Hepatocyte (in vitro differentiated cells): ENCODE data around the gene IDUA. TPM values are rescaled to one million over a fixed set of nuclear protein-coding genes. Genes with fewer than 3 reads are reported as not detected.

Experiments used
- DNase-seq: peaks from one replicate; pipeline ENCODE4 v3.0.0-alpha.2; 2016; ENCODE audit warnings: low spot score
- H2AFZ ChIP-seq: fragments of 200-600 bp; sonication (generic); 2 replicates; pipeline ENCODE4 v1.6.0; 2016; ENCODE audit warnings: antibody characterized with exemption, mild to moderate bottlenecking
- H3K27ac ChIP-seq: fragments of 200-600 bp; sonication (generic); 2 replicates; pipeline ENCODE4 v1.5.1; 2016; ENCODE audit warnings: mild to moderate bottlenecking
- H3K27me3 ChIP-seq: fragments of 200-600 bp; sonication (generic); 2 replicates; pipeline ENCODE4 v1.6.1; 2016
- H3K36me3 ChIP-seq: fragments of 200-600 bp; sonication (generic); replicated peaks from 2 replicates; pipeline ENCODE4 v1.5.1; 2016; ENCODE audit warnings: low read depth; ENCODE audit not compliant: insufficient read depth
- H3K4me1 ChIP-seq: fragments of 200-600 bp; sonication (generic); 2 replicates; pipeline ENCODE4 v1.5.1; 2016; ENCODE audit warnings: mild to moderate bottlenecking, moderate library complexity; ENCODE audit not compliant: insufficient read depth
- H3K4me2 ChIP-seq: fragments of 200-600 bp; sonication (generic); 2 replicates; pipeline ENCODE4 v1.6.0; 2016
- H3K4me3 ChIP-seq: fragments of 200-600 bp; sonication (generic); 2 replicates; pipeline ENCODE4 v1.5.1; 2016; ENCODE audit warnings: mild to moderate bottlenecking
- H3K79me2 ChIP-seq: fragments of 200-600 bp; sonication (generic); 2 replicates; pipeline ENCODE4 v1.6.0; 2017; ENCODE audit warnings: mild to moderate bottlenecking
- H3K9me2 ChIP-seq: fragments of 200-600 bp; sonication (generic); replicated peaks from 2 replicates; pipeline ENCODE4 v1.6.0; 2017; ENCODE audit warnings: mild to moderate bottlenecking; ENCODE audit not compliant: insufficient read depth
- H3K9me3 ChIP-seq: fragments of 200-600 bp; sonication (generic); 2 replicates; pipeline ENCODE4 v1.5.1; 2016; ENCODE audit warnings: low read depth, mild to moderate bottlenecking
- H4K20me1 ChIP-seq: fragments of 200-600 bp; sonication (generic); 2 replicates; pipeline ENCODE4 v1.6.0; 2016; ENCODE audit warnings: mild to moderate bottlenecking; ENCODE audit not compliant: insufficient read depth, poor library complexity, severe bottlenecking
- EZH2 ChIP-seq: fragments of 200-600 bp; sonication (generic); IDR thresholded peaks from 2 replicates; pipeline ENCODE4 v1.6.1; 2016; ENCODE audit warnings: antibody characterized with exemption, mild to moderate bottlenecking, borderline replicate concordance
- EZH2phosphoT487 ChIP-seq: fragments of 200-600 bp; sonication (generic); IDR thresholded peaks from one replicate; pipeline ENCODE4 v1.6.1; 2018; ENCODE audit warnings: antibody characterized with exemption, mild to moderate bottlenecking, low read depth, moderate library complexity; ENCODE audit not compliant: unreplicated experiment, severe bottlenecking
- whole genome bisulfite sequencing: methylation state at CpG from one replicate; pipeline ENCODE4 v1.1.6; 2016; ENCODE audit warnings: low lambda C conversion rate; ENCODE audit errors: missing lambda C conversion rate; 5-methylcytosine and 5-hydroxymethylcytosine counted together
- polyA plus RNA-seq: library from polyadenylated mRNA; unstranded; fragments of >200 nt; fragmentation: Nextera tagmentation; extraction: Ambion mirVana; gene quantifications from 2 replicates; pipeline ENCODE4 v1.2.1, GENCODE V29; 2016
- total RNA-seq: library from RNA; depleted of rRNA; stranded (reverse); fragments of >200 nt; gene quantifications from 2 replicates; pipeline ENCODE4 v1.2.3, GENCODE V29; 2014
- TF ChIP-seq, protein P1 (sequence below): fragments of 200-600 bp; sonication (generic); IDR thresholded peaks from 2 replicates; pipeline ENCODE4 v1.5.1; 2016; ENCODE audit warnings: antibody characterized with exemption, mild to moderate bottlenecking; ENCODE audit not compliant: poor library complexity

Gene IDUA
- total and polyA plus RNA-seq, 2 experiments from 2014 or later = 13.1 to 82.6 TPM

DNA sequence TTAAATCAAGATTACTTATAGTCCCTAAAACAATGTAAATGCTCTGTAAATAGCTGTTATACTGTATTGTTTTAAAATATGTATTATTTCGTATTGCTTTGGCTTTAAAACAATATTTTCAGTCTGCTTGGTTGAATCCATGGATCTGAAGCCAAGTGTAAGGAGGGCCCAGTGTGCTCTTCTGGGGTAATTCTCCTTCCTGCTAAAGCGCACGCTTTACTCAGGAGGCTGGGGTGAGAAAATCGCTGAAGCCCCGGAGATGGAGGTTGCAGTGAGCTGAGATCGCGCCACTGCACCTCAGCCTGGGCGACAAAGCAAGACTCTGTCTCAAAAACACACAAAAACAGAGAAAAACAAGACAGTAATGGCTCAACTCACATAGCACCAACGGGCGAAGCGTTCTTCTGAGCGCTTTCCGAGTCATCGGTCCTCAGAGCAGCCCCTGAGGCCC is 391 bp upstream of the IDUA start:
- peak overlapping the region; percentile 81 for H2AFZ ChIP-seq
- TF ChIP-seq EZH2 = no peak
- TF ChIP-seq, protein P1, sequence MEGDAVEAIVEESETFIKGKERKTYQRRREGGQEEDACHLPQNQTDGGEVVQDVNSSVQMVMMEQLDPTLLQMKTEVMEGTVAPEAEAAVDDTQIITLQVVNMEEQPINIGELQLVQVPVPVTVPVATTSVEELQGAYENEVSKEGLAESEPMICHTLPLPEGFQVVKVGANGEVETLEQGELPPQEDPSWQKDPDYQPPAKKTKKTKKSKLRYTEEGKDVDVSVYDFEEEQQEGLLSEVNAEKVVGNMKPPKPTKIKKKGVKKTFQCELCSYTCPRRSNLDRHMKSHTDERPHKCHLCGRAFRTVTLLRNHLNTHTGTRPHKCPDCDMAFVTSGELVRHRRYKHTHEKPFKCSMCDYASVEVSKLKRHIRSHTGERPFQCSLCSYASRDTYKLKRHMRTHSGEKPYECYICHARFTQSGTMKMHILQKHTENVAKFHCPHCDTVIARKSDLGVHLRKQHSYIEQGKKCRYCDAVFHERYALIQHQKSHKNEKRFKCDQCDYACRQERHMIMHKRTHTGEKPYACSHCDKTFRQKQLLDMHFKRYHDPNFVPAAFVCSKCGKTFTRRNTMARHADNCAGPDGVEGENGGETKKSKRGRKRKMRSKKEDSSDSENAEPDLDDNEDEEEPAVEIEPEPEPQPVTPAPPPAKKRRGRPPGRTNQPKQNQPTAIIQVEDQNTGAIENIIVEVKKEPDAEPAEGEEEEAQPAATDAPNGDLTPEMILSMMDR = no peak
- no peak for TF ChIP-seq EZH2phosphoT487

DNA sequence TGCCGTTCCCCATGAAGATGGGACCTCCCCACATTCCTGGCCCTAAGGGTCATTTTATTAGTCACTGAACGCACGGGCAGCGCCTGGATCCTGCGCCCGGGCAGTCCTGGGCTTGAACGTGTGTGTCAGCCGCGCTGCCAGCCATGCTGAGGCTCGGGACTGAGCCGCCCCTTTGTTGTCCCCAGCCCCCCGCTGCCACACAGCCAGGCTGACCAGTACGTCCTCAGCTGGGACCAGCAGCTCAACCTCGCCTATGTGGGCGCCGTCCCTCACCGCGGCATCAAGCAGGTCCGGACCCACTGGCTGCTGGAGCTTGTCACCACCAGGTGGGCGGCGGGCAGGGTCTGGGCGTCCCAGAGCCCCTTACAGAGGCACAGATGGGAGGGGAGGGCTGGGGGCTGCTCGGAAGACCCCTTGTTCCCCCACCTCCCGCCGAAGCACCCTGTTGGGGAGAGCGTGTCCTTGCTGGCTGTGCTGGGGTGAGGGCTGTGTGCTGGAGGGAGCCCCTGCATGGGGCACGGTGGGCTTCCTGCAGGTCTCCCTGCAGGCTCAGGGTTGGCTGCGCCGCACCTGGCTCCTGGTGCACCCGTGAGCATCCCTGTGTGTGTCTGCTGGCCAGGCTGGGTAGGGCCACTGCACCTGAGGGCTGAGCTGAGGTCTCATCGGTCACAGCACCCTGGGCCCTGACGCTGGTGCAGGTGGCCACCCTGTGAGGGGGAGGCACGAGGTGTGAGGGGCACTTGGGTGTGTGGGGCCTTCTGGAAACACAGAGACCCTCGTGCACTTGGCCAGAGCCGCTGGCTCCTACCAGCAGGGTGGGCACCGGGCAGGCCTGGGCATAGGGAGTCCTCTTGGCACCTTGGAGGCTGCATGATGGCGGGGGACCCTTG is 1.0 kb downstream of the IDUA start:
- no peak for DNase-seq
- no peak for TF ChIP-seq EZH2phosphoT487
- no peak for TF ChIP-seq EZH2
- TF ChIP-seq, protein P1 = no peak
- Histone ChIP-seq H2AFZ (no peak overlapping the region), H3K4me1 (peaks cover 22% of the 10 kb centered on the region), H4K20me1 (no peaks in the 10 kb centered on the region), H3K9me3 (no peaks in the 10 kb centered on the region), H3K9me2 (no peaks in the 10 kb centered on the region), H3K27me3 (no peaks in the 10 kb centered on the region), H3K27ac (peak overlapping the region; percentile 80), H3K4me3 (peak overlapping the region; percentile 78), H3K4me2 (peak overlapping the region; percentile 91), H3K36me3 (no peaks in the 10 kb centered on the region), H3K79me2 (peaks cover 17% of the 10 kb centered on the region)
- WGBS = 79% methylated on average over 34 of the region's 37 CpGs

More for the DNA sequence above, 391 bp upstream of the IDUA start:
- peak overlapping the region; percentile 80 for H3K27ac ChIP-seq
- H3K4me1 ChIP-seq = peaks cover 13% of the 10 kb centered on the region
- H3K9me3 ChIP-seq = no peaks in the 10 kb centered on the region
- H3K27me3 ChIP-seq = no peaks in the 10 kb centered on the region
- H3K79me2 ChIP-seq = peaks cover 17% of the 10 kb centered on the region
- no peaks in the 10 kb centered on the region for H3K36me3 ChIP-seq
- no peak for DNase-seq
- H3K4me2 ChIP-seq = peak overlapping the region; percentile 91
- H3K4me3 ChIP-seq = peak overlapping the region; percentile 78
- H4K20me1 ChIP-seq = no peaks in the 10 kb centered on the region
- H3K9me2 ChIP-seq = no peaks in the 10 kb centered on the region
- 7% methylated on average over 14 of the region's 14 CpGs for WGBS

DNA sequence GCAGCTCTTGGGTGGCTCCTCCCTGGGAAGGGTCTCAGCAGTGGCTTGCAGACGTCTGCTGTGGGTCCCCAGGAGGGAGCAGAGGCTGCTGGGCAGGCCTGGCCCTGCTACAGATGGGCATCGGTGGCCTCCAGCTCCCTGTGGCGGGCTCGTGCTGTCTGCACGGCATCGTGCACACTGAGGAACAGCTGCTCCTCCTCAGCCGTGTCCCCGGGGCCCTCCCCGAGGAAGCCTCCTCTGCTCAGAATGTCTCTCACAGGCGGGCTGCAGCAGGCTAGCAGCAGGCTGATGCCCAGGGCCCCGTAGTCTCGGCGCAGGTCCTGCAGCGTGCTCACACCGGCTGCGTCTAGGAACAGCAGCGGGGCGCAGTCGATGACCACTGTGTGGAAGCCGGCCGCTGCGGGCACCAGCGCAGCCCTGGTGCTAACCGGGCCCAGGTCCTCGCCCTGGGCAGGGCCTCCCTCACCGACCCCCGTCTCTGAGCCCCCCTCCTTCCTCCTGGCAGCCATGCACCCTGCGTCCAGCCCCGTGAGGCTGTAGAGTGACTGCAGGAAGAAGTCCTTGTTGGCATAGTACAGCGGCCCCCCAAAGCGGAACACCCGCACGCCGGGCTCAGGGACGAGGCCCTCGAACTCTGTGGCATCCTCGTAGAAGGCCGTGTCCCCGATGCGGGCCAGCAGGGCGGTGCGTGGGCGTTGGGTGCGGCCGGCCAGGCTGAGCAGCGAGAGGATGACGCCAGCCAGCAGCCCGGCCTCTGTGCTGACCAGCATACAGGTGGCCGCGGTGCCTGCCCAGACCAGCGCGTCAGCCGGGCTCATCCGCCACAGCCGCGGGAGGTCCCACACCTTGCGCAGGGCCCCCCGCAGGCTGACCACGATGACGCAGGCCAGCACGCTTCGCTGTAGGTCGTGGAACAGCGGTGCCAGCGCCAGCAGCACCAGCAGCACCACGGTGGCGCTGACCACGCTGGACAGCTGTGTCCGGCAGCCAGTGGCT is 2.2 kb downstream of the IDUA start:
- H3K4me1 ChIP-seq = peaks cover 29% of the 10 kb centered on the region

More for the DNA sequence above, 2.2 kb downstream of the IDUA start:
- Histone ChIP-seq H3K9me2 (no peaks in the 10 kb centered on the region), H3K27ac (no peak overlapping the region), H3K36me3 (no peaks in the 10 kb centered on the region), H3K4me2 (no peak overlapping the region), H3K4me3 (no peak overlapping the region), H2AFZ (no peak overlapping the region), H3K79me2 (peaks cover 13% of the 10 kb centered on the region), H4K20me1 (no peaks in the 10 kb centered on the region), H3K27me3 (no peaks in the 10 kb centered on the region), H3K9me3 (no peaks in the 10 kb centered on the region)
- TF ChIP-seq EZH2 (no peak), EZH2phosphoT487 (no peak)
- TF ChIP-seq, protein P1 = no peak
- DNase-seq = no peak
- WGBS = 94% methylated on average over 58 of the region's 69 CpGs
